Right lung (tissue), 5 donors: Measurements from ENCODE around the gene HEG1. TPM values are rescaled to one million over a fixed set of nuclear protein-coding genes. Genes with fewer than 3 reads are reported as not detected.
A peak's percentile ranks its signal among the peaks of the same experiment; 100 is the strongest.

Experiments
- DNase-seq, 2 donors: peaks; one replicate each; pipeline ENCODE4 v3.0.0-alpha.2; 2013
- polyA plus RNA-seq, 5 donors: library from polyadenylated mRNA; unstranded; fragments of 120-200 nt; gene quantifications; one replicate each; pipeline versions ENCODE4 v1.2.1 to v1.2.3, GENCODE V29; 2013; ENCODE audit warnings: inconsistent platforms in 1 of 5, low replicate concordance in 1 of 5; ENCODE audit not compliant: insufficient read length in 5 of 5, insufficient read depth in 1 of 5

HEG1 gene
- polyA plus RNA-seq, 5 donors, result 37.9 to 56.3 (median 48.4) TPM

- no peak for DNase-seq
Measured at GRCh38 chr3:125069968-125070745, 14.4 kb upstream of the HEG1 start.

- DNase-seq, result no peak
Measured at GRCh38 chr3:125069452-125069851, 13.7 kb upstream of the HEG1 start.

GRCh38 chr3:125068265-125068664 is 12.5 kb upstream of the HEG1 start:
- no peak for DNase-seq

GRCh38 chr3:125067225-125067624 is 11.4 kb upstream of the HEG1 start:
- no peak for DNase-seq

- DNase-seq, result no peak
Measured at GRCh38 chr3:125062904-125063618, 7.3 kb upstream of the HEG1 start.

GRCh38 chr3:125061646-125062045 is 5.8 kb upstream of the HEG1 start:
- no peak for DNase-seq

GRCh38 chr3:125061170-125061569 is 5.4 kb upstream of the HEG1 start:
- peak; percentile 79 to 81 for DNase-seq

- no peak for DNase-seq
Measured at GRCh38 chr3:125059488-125060245, 3.9 kb upstream of the HEG1 start.

GRCh38 chr3:125058959-125059358 is 3.2 kb upstream of the HEG1 start:
- no peak for DNase-seq

- DNase-seq, result no peak
Measured at GRCh38 chr3:125058529-125058928, 2.7 kb upstream of the HEG1 start.

GRCh38 chr3:125057186-125057850 is 1.5 kb upstream of the HEG1 start:
- DNase-seq, result no peak

GRCh38 chr3:125055331-125055912 is 375 bp downstream of the HEG1 start:
- peak; percentile 29 to 35 for DNase-seq

- DNase-seq, result peak; percentile 60 to 69
Measured at GRCh38 chr3:125054449-125055329, 1.1 kb downstream of the HEG1 start.

- peak; percentile 45 to 50 for DNase-seq
Measured at GRCh38 chr3:125054062-125054448, 1.7 kb downstream of the HEG1 start.

- no peak for DNase-seq
Measured at GRCh38 chr3:125053304-125053699, 2.5 kb downstream of the HEG1 start.

GRCh38 chr3:125052624-125053303 is 3.0 kb downstream of the HEG1 start:
- DNase-seq, result no peak

- peak; percentile 34 to 44 for DNase-seq
Measured at GRCh38 chr3:125051715-125052581, 3.8 kb downstream of the HEG1 start.

- no peak for DNase-seq
Measured at GRCh38 chr3:125051205-125051604, 4.6 kb downstream of the HEG1 start.
